Measurements from ENCODE around the gene EPC2. TPM values are rescaled to one million over a fixed set of nuclear protein-coding genes. Genes with fewer than 3 reads are reported as not detected.

EPC2 gene
- total and polyA plus RNA-seq, 2 of the 8 experiments (the other 6 are each of a cell fraction or from before 2014, with no cell fraction given) = 16.1 to 25.7 TPM

DNA sequence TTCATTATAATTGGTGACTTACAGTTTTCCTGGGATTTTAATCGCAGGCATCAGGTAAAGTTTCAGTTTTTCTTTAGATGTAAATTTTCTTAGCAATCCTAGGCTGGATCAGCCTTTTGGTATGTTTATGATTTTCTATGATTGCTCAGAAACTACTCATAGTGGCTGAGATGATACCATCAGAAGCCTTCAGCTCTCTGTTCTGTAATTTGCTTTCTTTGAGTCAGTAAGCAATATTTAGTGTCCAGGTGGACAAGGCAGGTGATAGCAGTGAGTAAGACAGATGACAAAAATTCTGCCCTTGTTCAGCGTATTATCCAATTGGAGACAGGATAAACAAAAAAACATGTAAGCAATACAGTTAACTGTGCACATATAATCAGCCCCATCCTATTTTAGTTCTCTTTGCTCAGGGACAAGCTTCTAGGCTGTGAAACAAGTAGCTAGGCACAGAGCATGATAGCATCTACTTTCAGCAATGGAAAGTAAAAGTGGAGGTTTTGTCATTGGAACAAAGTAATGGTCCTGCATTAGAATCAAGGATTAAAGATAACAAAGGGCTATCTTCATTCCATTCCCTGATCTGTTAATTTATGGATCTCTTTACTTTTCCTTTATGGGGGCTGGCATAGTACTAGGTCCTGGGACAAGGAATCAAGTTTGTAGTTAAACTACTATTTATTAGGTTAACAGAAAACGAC is 100.8 kb downstream of the EPC2 start (continued):
- TF ChIP-seq SIX5 (IDR thresholded peaks at IDR 0.05; ENCODE audit: low read depth, low read length) (no peak), HDAC6 (IDR thresholded peaks at IDR 0.05; ENCODE audit: low read depth, low read length) (no peak), JUND (IDR thresholded peaks at IDR 0.05; ENCODE audit: low read length) (no peak)

Measured in H1 (cell line).